OCI-LY7 (cell line): ENCODE results near the gene MAN2C1. TPM values are rescaled to one million over a fixed set of nuclear protein-coding genes. Genes with fewer than 3 reads are reported as not detected.

Source experiments
- BruUV-seq: library from RNA; stranded (reverse); fragments of 400-500 nt; replicated peaks from 2 replicates; lab custom pipeline; 2021; lab: Mats Ljungman, UMichigan
- CTCF ChIA-PET: fragments of 300-600 bp; sonication (Branson Sonifier 250); formaldehyde crosslinking; loops from one replicate; lab custom pipeline; 2022; ENCODE audit warnings: antibody characterized with exemption; ENCODE audit not compliant: unreplicated experiment; lab: Charles Lee
- POLR2A ChIA-PET: fragments of 300-600 bp; sonication (Branson Sonifier 250); formaldehyde crosslinking; loops from one replicate; lab custom pipeline; 2022; ENCODE audit warnings: antibody characterized with exemption; lab: Charles Lee
- DNase-seq: peaks from one replicate; pipeline ENCODE4 v3.0.0-alpha.2; 2015; ENCODE audit warnings: low spot score
- H2AFZ ChIP-seq: fragments of 200-600 bp; sonication (generic), shearing (Covaris generic); 2 replicates; pipeline ENCODE4 v1.6.1; 2014; ENCODE audit warnings: mild to moderate bottlenecking, antibody characterized with exemption, low read length, moderate library complexity
- H3K27ac ChIP-seq: fragments of 200-600 bp; sonication (generic); 2 replicates; pipeline ENCODE4 v1.5.1; 2014; ENCODE audit warnings: mixed run types, low read depth, mild to moderate bottlenecking, moderate library complexity, low read length, inconsistent platforms; ENCODE audit not compliant: poor library complexity, severe bottlenecking
- H3K36me3 ChIP-seq: fragments of 200-600 bp; sonication (generic); 2 replicates; pipeline ENCODE4 v1.6.1; 2014; ENCODE audit warnings: mild to moderate bottlenecking, antibody characterized with exemption, low read length, moderate library complexity, mixed read lengths; ENCODE audit not compliant: insufficient read depth
- H3K4me1 ChIP-seq: fragments of 200-600 bp; sonication (generic); 2 replicates; pipeline ENCODE4 v1.5.1; 2014; ENCODE audit warnings: mild to moderate bottlenecking, low read length; ENCODE audit not compliant: insufficient read depth, poor library complexity, severe bottlenecking
- H3K4me2 ChIP-seq: fragments of 200-600 bp; sonication (generic); 2 replicates; pipeline ENCODE4 v1.6.1; 2014; ENCODE audit warnings: mild to moderate bottlenecking, low read length
- H3K4me3 ChIP-seq: fragments of 200-600 bp; sonication (generic); 2 replicates; pipeline ENCODE4 v1.5.1; 2014; ENCODE audit warnings: mild to moderate bottlenecking, low read depth, low read length; ENCODE audit not compliant: poor library complexity, severe bottlenecking
- H3K79me2 ChIP-seq: fragments of 200-600 bp; sonication (generic); 2 replicates; pipeline ENCODE4 v1.6.1; 2016; ENCODE audit warnings: low read depth, mild to moderate bottlenecking, low read length, moderate library complexity, mixed read lengths; ENCODE audit not compliant: insufficient read depth
- H3K9me2 ChIP-seq: fragments of 200-600 bp; sonication (generic); 2 replicates; pipeline ENCODE4 v1.6.1; 2016; ENCODE audit warnings: mild to moderate bottlenecking, low read length, mixed read lengths; ENCODE audit not compliant: insufficient read depth
- H3K9me3 ChIP-seq: fragments of 200-600 bp; sonication (generic); 2 replicates; pipeline ENCODE4 v1.6.1; 2014; ENCODE audit warnings: mild to moderate bottlenecking, mixed run types, low read length, mixed read lengths
- H4K20me1 ChIP-seq: fragments of 200-600 bp; sonication (generic); 2 replicates; pipeline ENCODE4 v1.6.1; 2014; ENCODE audit warnings: mild to moderate bottlenecking, antibody characterized with exemption, low read length, moderate library complexity, mixed read lengths; ENCODE audit not compliant: insufficient read depth
- EZH2phosphoT487 ChIP-seq: fragments of 200-600 bp; sonication (generic); IDR thresholded peaks from 2 replicates; pipeline ENCODE4 v1.6.1; 2018; ENCODE audit warnings: low read depth, borderline replicate concordance, mild to moderate bottlenecking, mixed run types, antibody characterized with exemption, low read length, moderate library complexity, mixed read lengths
- intact Hi-C: fragments of 100-400 bp; cut with micrococcal nuclease; formaldehyde crosslinking; loops from one replicate; pipeline ENCODE4 v1.10.0; 2022; ENCODE audit not compliant: unreplicated experiment
- total RNA-seq, 2 experiments: library from RNA; depleted of rRNA in 1 of 2; stranded (reverse); fragments of >200 nt in 1 of 2; shearing (Covaris generic) in 1 of 2; gene quantifications; 2 replicates each; pipeline ENCODE4 v1.2.3, GENCODE V29; 2014 to 2022
- TF ChIP-seq, protein P1 (sequence below): fragments of 200-600 bp; sonication (generic); conservative IDR thresholded peaks from 2 replicates; pipeline ENCODE4 v1.5.1; 2014; ENCODE audit warnings: mild to moderate bottlenecking, antibody characterized with exemption, low read length, moderate library complexity, mixed read lengths

Gene MAN2C1
- total RNA-seq, 2 experiments from 2014 or later: 98.8 to 141 TPM

DNA sequence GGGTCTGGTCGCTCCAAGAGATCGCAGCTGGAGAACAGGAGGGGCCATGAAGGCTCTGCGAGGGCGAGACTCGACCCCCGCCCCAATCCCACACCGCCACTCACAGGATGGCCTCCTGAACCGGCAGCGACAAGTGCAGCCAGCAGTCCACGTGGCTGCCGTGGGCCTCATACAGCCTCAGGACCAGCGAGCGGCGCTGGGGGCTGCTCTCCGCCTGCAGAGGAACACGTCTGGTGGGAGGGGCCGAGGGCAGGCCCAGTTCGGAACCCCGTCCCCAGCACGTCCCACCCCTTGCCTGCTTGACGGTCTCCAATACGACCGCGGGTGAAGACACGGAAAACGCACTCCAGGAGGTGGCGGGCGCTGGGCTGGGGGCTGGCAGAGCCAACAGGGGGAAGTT lies 12.4 kb downstream of the MAN2C1 start:
- no peak overlapping the region for H3K27ac ChIP-seq
- DNase-seq: no peak
- H2AFZ ChIP-seq: no peak overlapping the region
- H3K4me1 ChIP-seq: no peaks in the 10 kb centered on the region
- H4K20me1 ChIP-seq: no peaks in the 10 kb centered on the region
- intact Hi-C loops: no loop called here
- ChIA-PET CTCF (no interaction called here), POLR2A (no interaction called here)
- no peaks in the 10 kb centered on the region for H3K79me2 ChIP-seq
- BruUV-seq: no TSS peak
- H3K4me2 ChIP-seq: no peak overlapping the region
- no peak for TF ChIP-seq EZH2phosphoT487
- TF ChIP-seq, protein P1, sequence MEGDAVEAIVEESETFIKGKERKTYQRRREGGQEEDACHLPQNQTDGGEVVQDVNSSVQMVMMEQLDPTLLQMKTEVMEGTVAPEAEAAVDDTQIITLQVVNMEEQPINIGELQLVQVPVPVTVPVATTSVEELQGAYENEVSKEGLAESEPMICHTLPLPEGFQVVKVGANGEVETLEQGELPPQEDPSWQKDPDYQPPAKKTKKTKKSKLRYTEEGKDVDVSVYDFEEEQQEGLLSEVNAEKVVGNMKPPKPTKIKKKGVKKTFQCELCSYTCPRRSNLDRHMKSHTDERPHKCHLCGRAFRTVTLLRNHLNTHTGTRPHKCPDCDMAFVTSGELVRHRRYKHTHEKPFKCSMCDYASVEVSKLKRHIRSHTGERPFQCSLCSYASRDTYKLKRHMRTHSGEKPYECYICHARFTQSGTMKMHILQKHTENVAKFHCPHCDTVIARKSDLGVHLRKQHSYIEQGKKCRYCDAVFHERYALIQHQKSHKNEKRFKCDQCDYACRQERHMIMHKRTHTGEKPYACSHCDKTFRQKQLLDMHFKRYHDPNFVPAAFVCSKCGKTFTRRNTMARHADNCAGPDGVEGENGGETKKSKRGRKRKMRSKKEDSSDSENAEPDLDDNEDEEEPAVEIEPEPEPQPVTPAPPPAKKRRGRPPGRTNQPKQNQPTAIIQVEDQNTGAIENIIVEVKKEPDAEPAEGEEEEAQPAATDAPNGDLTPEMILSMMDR: no peak
- no peaks in the 10 kb centered on the region for H3K9me2 ChIP-seq
- no peaks in the 10 kb centered on the region for H3K9me3 ChIP-seq
- no peak overlapping the region for H3K4me3 ChIP-seq
- H3K36me3 ChIP-seq: peaks cover 62% of the 10 kb centered on the region

DNA sequence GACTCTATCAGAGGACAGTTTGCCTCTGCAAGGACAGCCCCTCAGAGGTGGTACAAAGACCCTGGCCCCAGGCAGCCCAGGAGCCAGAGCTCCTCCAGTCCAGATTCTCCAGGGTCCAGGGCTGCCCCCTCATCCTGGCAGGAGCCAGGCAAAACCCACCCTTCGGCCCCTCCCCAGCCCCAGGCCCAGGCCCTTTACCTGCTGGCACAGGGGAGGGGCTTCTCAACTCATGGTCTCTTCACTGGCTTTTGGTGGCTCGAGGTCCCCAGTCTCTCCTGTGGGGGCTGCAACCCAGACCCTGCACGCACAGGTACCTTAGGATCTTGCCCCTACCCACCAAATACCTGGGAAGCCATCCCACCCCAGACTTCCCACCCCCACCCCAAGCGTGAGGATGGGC lies 13.0 kb downstream of the MAN2C1 start:
- DNase-seq: no peak
- no peak overlapping the region for H3K4me3 ChIP-seq
- H2AFZ ChIP-seq: no peak overlapping the region
- H3K9me2 ChIP-seq: no peaks in the 10 kb centered on the region
- peaks cover 6% of the 10 kb centered on the region for H3K4me1 ChIP-seq
- CTCF ChIA-PET: no interaction called here
- POLR2A ChIA-PET: no interaction called here
- TF ChIP-seq, protein P1: no peak
- no peak for TF ChIP-seq EZH2phosphoT487
- no peaks in the 10 kb centered on the region for H3K79me2 ChIP-seq
- H3K27ac ChIP-seq: no peak overlapping the region
- H4K20me1 ChIP-seq: no peaks in the 10 kb centered on the region
- no peak overlapping the region for H3K4me2 ChIP-seq
- intact Hi-C loops: no loop called here
- peaks cover 69% of the 10 kb centered on the region for H3K36me3 ChIP-seq
- H3K9me3 ChIP-seq: no peaks in the 10 kb centered on the region
- BruUV-seq: no TSS peak

DNA sequence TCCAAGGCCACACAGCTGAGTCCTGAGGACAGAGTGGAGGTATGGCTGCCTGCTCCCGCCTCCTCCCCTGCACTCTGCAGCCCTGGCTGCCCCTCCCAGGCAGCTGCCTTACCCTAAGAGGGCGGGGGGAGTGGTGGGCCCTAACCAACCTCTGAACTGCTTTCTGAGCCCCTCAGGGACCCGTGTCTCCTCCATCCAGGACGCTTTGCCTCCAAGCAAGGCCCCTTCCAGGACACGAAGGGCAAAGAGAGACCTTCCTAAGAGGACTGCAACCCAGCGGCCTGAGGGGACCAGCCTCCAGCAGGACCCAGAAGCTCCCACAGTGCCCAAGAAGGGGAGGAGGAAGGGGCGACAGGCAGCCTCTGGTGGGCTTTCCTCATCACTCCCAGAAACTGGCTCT lies 14.0 kb downstream of the MAN2C1 start:
- TSS peak; percentile 10 for BruUV-seq
- no peak overlapping the region for H3K4me2 ChIP-seq
- TF ChIP-seq, protein P1: no peak
- TF ChIP-seq EZH2phosphoT487: no peak
- H3K36me3 ChIP-seq: peaks cover 78% of the 10 kb centered on the region
- H3K27ac ChIP-seq: no peak overlapping the region
- no peaks in the 10 kb centered on the region for H3K79me2 ChIP-seq
- no peak for DNase-seq
- no peaks in the 10 kb centered on the region for H3K9me2 ChIP-seq
- H3K4me1 ChIP-seq: peaks cover 15% of the 10 kb centered on the region
- ChIA-PET POLR2A (interaction anchor here (1.3 kb wide), 1 partner anchor 13 kb away, joined by 3 read pairs; no protein-coding TSS in a partner anchor), CTCF (no interaction called here)
- no peaks in the 10 kb centered on the region; the same call in 1 of the 2 replicates for H3K9me3 ChIP-seq
- intact Hi-C loops: no loop called here
- H2AFZ ChIP-seq: no peak overlapping the region
- no peak overlapping the region for H3K4me3 ChIP-seq
- no peaks in the 10 kb centered on the region for H4K20me1 ChIP-seq
